ENCODE measurements around the gene CSMD2. TPM values are rescaled to one million over a fixed set of nuclear protein-coding genes. Genes with fewer than 3 reads are reported as not detected.

The CSMD2 gene
- total RNA-seq, 1 donor from 2014 or later, result 0.98 TPM

- no peak overlapping the region for H3K4me3 ChIP-seq (ENCODE audit: low read depth, low read length)
- no peak for DNase-seq (ENCODE audit: low read depth)
- TF ChIP-seq, protein P1, sequence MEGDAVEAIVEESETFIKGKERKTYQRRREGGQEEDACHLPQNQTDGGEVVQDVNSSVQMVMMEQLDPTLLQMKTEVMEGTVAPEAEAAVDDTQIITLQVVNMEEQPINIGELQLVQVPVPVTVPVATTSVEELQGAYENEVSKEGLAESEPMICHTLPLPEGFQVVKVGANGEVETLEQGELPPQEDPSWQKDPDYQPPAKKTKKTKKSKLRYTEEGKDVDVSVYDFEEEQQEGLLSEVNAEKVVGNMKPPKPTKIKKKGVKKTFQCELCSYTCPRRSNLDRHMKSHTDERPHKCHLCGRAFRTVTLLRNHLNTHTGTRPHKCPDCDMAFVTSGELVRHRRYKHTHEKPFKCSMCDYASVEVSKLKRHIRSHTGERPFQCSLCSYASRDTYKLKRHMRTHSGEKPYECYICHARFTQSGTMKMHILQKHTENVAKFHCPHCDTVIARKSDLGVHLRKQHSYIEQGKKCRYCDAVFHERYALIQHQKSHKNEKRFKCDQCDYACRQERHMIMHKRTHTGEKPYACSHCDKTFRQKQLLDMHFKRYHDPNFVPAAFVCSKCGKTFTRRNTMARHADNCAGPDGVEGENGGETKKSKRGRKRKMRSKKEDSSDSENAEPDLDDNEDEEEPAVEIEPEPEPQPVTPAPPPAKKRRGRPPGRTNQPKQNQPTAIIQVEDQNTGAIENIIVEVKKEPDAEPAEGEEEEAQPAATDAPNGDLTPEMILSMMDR (conservative IDR thresholded peaks at IDR 0.05; ENCODE audit: low read depth, low read length), result no peak
Observed at GRCh38 chr1:33791251-33791650, 373.8 kb downstream of the CSMD2 start.

DNA sequence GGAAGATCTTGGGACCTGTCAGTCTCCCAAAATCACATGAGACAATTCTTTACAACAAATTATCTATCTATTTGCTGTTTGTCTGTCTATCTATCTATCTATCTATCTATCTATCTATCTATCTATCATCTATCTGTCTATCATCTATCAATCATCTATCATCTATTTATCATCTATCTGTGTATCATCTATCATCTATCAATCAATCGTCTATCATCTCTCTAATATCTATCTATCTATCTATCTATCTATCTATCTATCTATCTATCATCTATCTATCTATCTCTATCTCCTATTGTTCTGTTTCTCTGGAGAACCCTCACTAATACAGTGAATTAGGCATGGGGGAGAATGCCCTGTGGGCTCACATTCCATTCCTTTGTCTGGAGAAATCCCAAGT lies 374.5 kb downstream of the CSMD2 start:
- no peak overlapping the region for H3K4me3 ChIP-seq (ENCODE audit: low read depth, low read length)
- TF ChIP-seq, protein P1 (conservative IDR thresholded peaks at IDR 0.05; ENCODE audit: low read depth, low read length), result no peak
- no peak for DNase-seq (ENCODE audit: low read depth)

DNA sequence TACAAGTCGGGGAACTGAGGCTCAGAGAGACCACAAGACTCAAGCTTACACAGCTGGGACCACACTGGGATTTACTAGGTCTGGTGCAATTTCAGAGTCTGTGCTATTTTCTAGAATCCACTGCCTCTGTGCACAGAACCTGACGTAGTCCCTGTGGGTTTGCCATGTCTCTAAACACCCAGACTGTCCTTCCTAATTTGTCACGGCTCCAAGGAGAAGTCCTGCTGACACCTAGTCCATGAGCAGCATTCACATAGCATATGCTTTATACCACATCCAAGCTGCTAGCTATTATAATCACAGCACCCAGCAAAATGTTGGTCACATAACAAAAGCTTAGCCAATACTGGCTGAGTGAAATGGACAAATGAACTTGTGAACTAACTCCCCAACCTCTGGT lies 380.2 kb downstream of the CSMD2 start:
- DNase-seq (ENCODE audit: low read depth), result no peak
- H3K4me3 ChIP-seq (ENCODE audit: low read depth, low read length), result no peak overlapping the region
- TF ChIP-seq, protein P1 (conservative IDR thresholded peaks at IDR 0.05; ENCODE audit: low read depth, low read length), result no peak

GRCh38 chr1:33782776-33783175 lies 382.3 kb downstream of the CSMD2 start:
- TF ChIP-seq, protein P1 (conservative IDR thresholded peaks at IDR 0.05; ENCODE audit: low read depth, low read length), result no peak
- DNase-seq (ENCODE audit: low read depth), result no peak
- H3K4me3 ChIP-seq (ENCODE audit: low read depth, low read length), result no peak overlapping the region

DNA sequence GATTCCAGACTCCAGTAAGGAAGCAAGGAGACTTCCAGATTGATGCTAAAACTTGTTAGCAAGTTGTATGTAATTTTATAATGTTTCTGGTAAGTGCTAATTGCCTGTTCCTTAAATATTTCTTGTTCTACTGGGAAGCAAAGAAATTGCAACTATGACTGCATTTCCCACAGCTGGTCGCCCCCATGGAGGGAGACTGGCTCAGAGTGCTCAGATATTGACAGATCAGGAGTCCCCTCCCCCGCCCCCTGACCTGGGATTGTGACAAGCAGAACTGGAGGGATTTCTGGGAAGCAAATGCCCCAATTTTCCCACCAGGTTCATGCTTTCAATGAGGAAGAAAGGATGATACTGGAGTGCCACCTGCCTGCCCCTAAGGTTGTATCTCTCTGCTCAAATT lies 383.4 kb downstream of the CSMD2 start:
- H3K4me3 ChIP-seq (ENCODE audit: low read depth, low read length), result no peak overlapping the region
- TF ChIP-seq, protein P1 (conservative IDR thresholded peaks at IDR 0.05; ENCODE audit: low read depth, low read length), result no peak
- no peak for DNase-seq (ENCODE audit: low read depth)

DNA sequence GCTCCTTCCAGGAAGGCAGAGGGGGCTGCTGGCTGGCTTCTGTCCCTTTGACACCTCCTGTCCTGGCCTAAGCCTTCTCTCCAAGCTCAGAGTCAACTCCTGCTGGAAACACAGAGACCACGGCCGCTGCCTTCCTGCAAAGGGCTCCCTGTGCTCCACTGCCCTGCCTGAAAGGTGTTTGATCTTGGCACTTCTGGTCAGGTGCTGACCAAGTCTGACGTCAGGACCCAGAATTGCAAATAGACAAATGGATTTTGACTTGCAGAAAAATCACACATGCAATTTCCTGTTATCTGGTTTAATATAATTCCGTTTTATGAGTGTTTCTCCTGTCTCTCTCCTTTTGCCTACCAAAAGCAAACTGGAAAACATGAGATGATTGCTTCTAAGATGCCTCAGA lies 387.7 kb downstream of the CSMD2 start:
- TF ChIP-seq, protein P1 (conservative IDR thresholded peaks at IDR 0.05; ENCODE audit: low read depth, low read length), result no peak
- DNase-seq (ENCODE audit: low read depth), result no peak
- no peak overlapping the region for H3K4me3 ChIP-seq (ENCODE audit: low read depth, low read length)

GRCh38 chr1:33768821-33769220 lies 396.2 kb downstream of the CSMD2 start:
- no peak overlapping the region for H3K4me3 ChIP-seq (ENCODE audit: low read depth, low read length)

More at GRCh38 chr1:33768821-33769220, 396.2 kb downstream of the CSMD2 start:
- TF ChIP-seq, protein P1 (conservative IDR thresholded peaks at IDR 0.05; ENCODE audit: low read depth, low read length), result no peak
- no peak for DNase-seq (ENCODE audit: low read depth)
